HL-60 (cell line): Measurements from ENCODE around the gene MYO10.
"Not testable (repeated sequence)": the region's sequence is repeated elsewhere in the genome, so short reads cannot be mapped to it uniquely, and the experiment has no call there.

Experiments used
- DNase-seq, 2 experiments: peaks; one replicate each; pipeline ENCODE4 v3.0.0-alpha.2; 2010 to 2020; ENCODE audit warnings: low read depth in 1 of 2, low spot score in 1 of 2
- H3K27ac ChIP-seq: fragments of 250-450 bp; sonication (Bioruptor Pico); replicated peaks from 2 replicates; pipeline ENCODE4 v1.5.1; 2020; ENCODE audit warnings: mild to moderate bottlenecking, moderate library complexity
- H3K27me3 ChIP-seq: fragments of 250-450 bp; sonication (Bioruptor Pico); 2 replicates; pipeline ENCODE4 v1.5.1; 2021; ENCODE audit warnings: mild to moderate bottlenecking, moderate library complexity; ENCODE audit not compliant: insufficient read depth, poor library complexity, severe bottlenecking
- H3K4me3 ChIP-seq: replicated peaks from 2 replicates; pipeline ENCODE4 v1.5.1; 2011; ENCODE audit warnings: mild to moderate bottlenecking, control low read depth, low read length; ENCODE audit not compliant: insufficient read depth
- GABPA ChIP-seq: IDR thresholded peaks from 2 replicates; pipeline ENCODE4 v1.6.1; 2012; ENCODE audit warnings: low read depth
- POLR2AphosphoS5 ChIP-seq: IDR thresholded peaks from 2 replicates; pipeline ENCODE4 v1.6.1; 2012; ENCODE audit warnings: low read depth
- REST ChIP-seq: IDR thresholded peaks from 2 replicates; pipeline ENCODE4 v1.6.1; 2012; ENCODE audit warnings: low read depth; ENCODE audit not compliant: insufficient replicate concordance
- SPI1 ChIP-seq: IDR thresholded peaks from 2 replicates; pipeline ENCODE4 v1.6.1; 2012; ENCODE audit warnings: low read depth, mild to moderate bottlenecking, borderline replicate concordance
- TF ChIP-seq, protein P1 (sequence below): IDR thresholded peaks from one replicate; pipeline ENCODE4 v1.5.1; 2011; ENCODE audit warnings: low read length, control low read depth, inconsistent platforms; ENCODE audit not compliant: insufficient read depth

Gene MYO10

GRCh38 chr5:16759147-16759773, 176.8 kb downstream of the MYO10 start:
- peak; percentile 7 to 75 for DNase-seq
- TF ChIP-seq REST, result no peak
- TF ChIP-seq POLR2AphosphoS5, result no peak
- no peak for TF ChIP-seq GABPA
- TF ChIP-seq, protein P1, sequence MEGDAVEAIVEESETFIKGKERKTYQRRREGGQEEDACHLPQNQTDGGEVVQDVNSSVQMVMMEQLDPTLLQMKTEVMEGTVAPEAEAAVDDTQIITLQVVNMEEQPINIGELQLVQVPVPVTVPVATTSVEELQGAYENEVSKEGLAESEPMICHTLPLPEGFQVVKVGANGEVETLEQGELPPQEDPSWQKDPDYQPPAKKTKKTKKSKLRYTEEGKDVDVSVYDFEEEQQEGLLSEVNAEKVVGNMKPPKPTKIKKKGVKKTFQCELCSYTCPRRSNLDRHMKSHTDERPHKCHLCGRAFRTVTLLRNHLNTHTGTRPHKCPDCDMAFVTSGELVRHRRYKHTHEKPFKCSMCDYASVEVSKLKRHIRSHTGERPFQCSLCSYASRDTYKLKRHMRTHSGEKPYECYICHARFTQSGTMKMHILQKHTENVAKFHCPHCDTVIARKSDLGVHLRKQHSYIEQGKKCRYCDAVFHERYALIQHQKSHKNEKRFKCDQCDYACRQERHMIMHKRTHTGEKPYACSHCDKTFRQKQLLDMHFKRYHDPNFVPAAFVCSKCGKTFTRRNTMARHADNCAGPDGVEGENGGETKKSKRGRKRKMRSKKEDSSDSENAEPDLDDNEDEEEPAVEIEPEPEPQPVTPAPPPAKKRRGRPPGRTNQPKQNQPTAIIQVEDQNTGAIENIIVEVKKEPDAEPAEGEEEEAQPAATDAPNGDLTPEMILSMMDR, result no peak
- peak; percentile 60; the same call in 1 of the 2 replicates for TF ChIP-seq SPI1
- no peaks in the 10 kb centered on the region for H3K27me3 ChIP-seq
- H3K27ac ChIP-seq, result peak overlapping the region; percentile 35
- H3K4me3 ChIP-seq, result no peak overlapping the region

DNA sequence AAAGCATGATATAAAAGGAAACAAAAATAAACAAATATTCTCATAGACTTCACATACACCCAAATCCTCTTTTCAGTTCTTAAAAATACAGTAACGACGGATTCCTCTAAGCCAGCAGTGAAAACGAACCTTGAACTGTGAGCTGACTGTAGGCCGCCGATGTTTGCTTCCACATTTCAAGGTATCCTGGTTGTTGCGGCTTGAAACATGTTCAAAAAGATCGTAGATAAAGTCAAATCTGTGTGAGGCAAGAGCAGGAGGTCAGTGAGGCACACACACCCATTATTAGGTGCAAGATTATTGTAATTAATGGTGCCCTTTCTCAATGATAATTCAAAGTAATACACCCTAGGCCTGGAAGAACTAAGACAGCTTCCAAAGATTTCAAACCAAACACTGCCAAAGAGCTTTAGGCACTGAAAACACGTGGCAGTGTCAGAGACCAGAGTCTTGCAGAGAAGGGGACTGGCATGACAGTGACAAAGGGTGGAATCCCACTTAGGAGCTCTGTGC, 178.0 kb downstream of the MYO10 start:
- no peaks in the 10 kb centered on the region for H3K27me3 ChIP-seq
- H3K27ac ChIP-seq, result no peak overlapping the region
- DNase-seq, result no peak
- TF ChIP-seq, protein P1, result no peak
- TF ChIP-seq SPI1 (no peak), REST (no peak), POLR2AphosphoS5 (no peak), GABPA (no peak)
- no peak overlapping the region for H3K4me3 ChIP-seq

DNA sequence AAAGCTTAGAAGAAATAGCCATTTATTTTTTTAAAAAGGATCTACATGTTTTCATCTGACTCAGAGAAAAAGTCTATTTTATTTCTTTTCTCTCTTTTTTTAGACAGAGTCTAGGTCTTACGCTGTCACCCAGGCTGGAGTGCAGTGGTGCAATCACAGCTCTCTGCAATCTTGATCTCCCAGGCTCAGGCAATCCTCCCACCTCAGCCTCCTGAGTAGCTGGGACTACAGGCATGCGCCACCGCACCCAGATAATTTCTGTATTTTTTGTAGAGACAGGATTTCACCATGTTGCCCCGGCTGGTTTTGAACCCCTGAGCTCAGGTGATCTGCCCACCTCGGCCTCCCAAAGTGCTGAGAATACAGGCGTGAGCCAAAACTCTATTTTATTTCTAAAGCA, 178.5 kb downstream of the MYO10 start:
- not testable (repeated sequence) for H3K27ac ChIP-seq, H3K27me3 ChIP-seq, H3K4me3 ChIP-seq, DNase-seq

DNA sequence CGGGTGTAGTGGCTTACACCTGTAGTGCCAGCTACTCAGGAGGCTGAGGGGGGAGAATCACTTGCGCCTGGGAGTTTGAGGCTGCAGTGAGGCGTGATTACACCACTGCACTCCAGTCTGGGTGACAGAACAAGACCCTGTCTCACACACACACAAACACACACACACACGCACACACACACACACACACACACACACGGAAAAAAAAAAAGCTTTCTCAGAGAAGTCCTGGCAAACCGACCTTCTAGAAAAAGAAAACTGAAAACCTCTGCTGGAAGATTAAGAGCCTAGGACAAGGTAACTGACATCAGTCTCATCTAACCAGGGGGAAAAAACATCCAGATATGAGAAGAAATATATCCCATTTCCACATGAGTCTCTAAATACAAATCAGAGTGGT, 178.9 kb downstream of the MYO10 start:
- Histone ChIP-seq H3K4me3 (no peak overlapping the region), H3K27ac (no peak overlapping the region), H3K27me3 (no peaks in the 10 kb centered on the region)
- no peak for TF ChIP-seq REST
- no peak for DNase-seq
